NCI-H82 (cell line): ENCODE data around the gene PAX2.
A peak's percentile ranks its signal among the peaks of the same experiment; 100 is the strongest.

Experiments used
- DNase-seq: peaks from one replicate; lab custom pipeline; 2025; lab: John Stamatoyannopoulos, UW

Gene PAX2

GRCh38 chr10:100724531-100725027 is 20.8 kb upstream of the PAX2 start:
- DNase-seq = no peak

- no peak for DNase-seq
These were observed 20.3 kb upstream of the PAX2 start for GRCh38 chr10:100725071-100725471.

GRCh38 chr10:100725869-100726426 is 19.4 kb upstream of the PAX2 start:
- no peak for DNase-seq

- no peak for DNase-seq
These were observed 17.6 kb upstream of the PAX2 start for GRCh38 chr10:100727808-100728207.

- peak; percentile 62 for DNase-seq
These were observed 16.2 kb upstream of the PAX2 start for GRCh38 chr10:100728928-100729861.

GRCh38 chr10:100729862-100730724 is 15.3 kb upstream of the PAX2 start:
- no peak for DNase-seq

- DNase-seq = no peak
These were observed 14.5 kb upstream of the PAX2 start for GRCh38 chr10:100730725-100731406.

GRCh38 chr10:100731407-100732240 is 13.8 kb upstream of the PAX2 start:
- DNase-seq = peak; percentile 12

GRCh38 chr10:100732241-100732596 is 13.2 kb upstream of the PAX2 start:
- no peak for DNase-seq

GRCh38 chr10:100733329-100733728 is 12.1 kb upstream of the PAX2 start:
- no peak for DNase-seq

- DNase-seq = no peak
These were observed 10.9 kb upstream of the PAX2 start for GRCh38 chr10:100734295-100735086.

- DNase-seq = no peak
These were observed 10.4 kb upstream of the PAX2 start for GRCh38 chr10:100735087-100735336.

GRCh38 chr10:100735337-100736143 is 9.8 kb upstream of the PAX2 start:
- no peak for DNase-seq

GRCh38 chr10:100736144-100736808 is 9.1 kb upstream of the PAX2 start:
- DNase-seq = no peak

GRCh38 chr10:100736809-100737354 is 8.5 kb upstream of the PAX2 start:
- no peak for DNase-seq

GRCh38 chr10:100737355-100738054 is 7.9 kb upstream of the PAX2 start:
- DNase-seq = no peak

GRCh38 chr10:100738055-100738827 is 7.1 kb upstream of the PAX2 start:
- DNase-seq = no peak
